Measurements from ENCODE around the gene ATAD3A. TPM values are rescaled to one million over a fixed set of nuclear protein-coding genes. Genes with fewer than 3 reads are reported as not detected.
"Not testable (repeated sequence)": the region's sequence is repeated elsewhere in the genome, so short reads cannot be mapped to it uniquely, and the experiment has no call there.

Gene ATAD3A
- total RNA-seq, 2 experiments from 2014 or later, result 45.7 to 46.7 TPM

- no peak for DNase-seq
- POLR2A ChIA-PET, result no interaction called here
- no peaks in the 10 kb centered on the region for H3K9me3 Mint-ChIP-seq
- H3K4me3 Mint-ChIP-seq, result no peak overlapping the region
- no peaks in the 10 kb centered on the region for H3K4me1 Mint-ChIP-seq (ENCODE audit: low read depth)
- H3K36me3 Mint-ChIP-seq, result peaks cover 4% of the 10 kb centered on the region
- no peaks in the 10 kb centered on the region for H3K27me3 Mint-ChIP-seq
- no peak overlapping the region for H3K27ac Mint-ChIP-seq
- intact Hi-C loops (cut with micrococcal nuclease), result no loop called here
- CTCF ChIA-PET, result no interaction called here
These were observed 36.6 kb downstream of the ATAD3A start for GRCh38 chr1:1548591-1548990.

- Mint-ChIP-seq H3K4me1 (ENCODE audit: low read depth) (no peaks in the 10 kb centered on the region), H3K36me3 (peaks cover 4% of the 10 kb centered on the region), H3K4me3 (no peak overlapping the region), H3K9me3 (no peaks in the 10 kb centered on the region), H3K27me3 (no peaks in the 10 kb centered on the region), H3K27ac (no peak overlapping the region)
- DNase-seq, result no peak
- intact Hi-C loops (cut with micrococcal nuclease), result no loop called here
- CTCF ChIA-PET, result no interaction called here
- POLR2A ChIA-PET, result no interaction called here
These were observed 38.1 kb downstream of the ATAD3A start for GRCh38 chr1:1550087-1550486.

DNA sequence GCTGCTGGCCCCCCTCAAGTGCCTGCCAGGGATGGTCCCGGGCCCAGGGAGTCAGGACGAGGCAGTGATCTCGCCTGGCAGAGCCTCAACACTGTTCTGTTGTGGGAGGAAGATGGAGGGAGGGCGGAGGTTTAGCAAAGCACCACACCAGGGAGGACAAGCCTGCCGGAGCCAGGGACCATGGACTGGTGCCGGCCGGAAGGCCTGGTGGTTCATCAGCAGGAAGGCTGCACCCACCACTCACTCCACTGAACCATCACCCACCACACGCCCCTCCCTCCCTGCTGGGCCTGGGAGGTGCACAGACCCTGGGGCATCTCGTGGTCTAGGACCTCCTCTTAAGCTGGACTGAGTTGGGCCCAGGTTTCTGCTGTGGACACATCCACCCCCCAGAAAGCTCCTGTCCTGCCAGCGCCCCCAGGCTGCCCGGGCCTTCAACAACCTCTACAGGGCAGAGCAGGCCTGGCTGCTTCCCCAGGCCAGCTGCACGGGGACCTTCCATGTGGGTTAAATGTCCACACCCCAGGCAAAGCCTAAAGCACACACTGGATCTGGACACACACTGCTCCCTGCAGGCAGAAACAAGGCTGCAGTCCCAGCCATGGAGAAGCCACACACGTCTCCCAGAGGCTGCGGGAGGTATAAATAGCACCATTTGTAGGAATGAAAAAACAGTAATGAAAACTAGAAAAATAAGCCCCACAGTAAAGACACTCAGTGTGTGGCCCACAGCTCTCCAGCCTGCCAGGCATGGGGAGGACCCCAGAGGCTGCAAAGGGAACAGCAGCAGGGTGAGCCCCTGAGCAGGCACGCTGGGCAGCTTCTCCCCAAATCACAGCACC, 38.9 kb downstream of the ATAD3A start:
- Mint-ChIP-seq H3K9me3 (no peaks in the 10 kb centered on the region), H3K4me1 (ENCODE audit: low read depth) (no peaks in the 10 kb centered on the region), H3K27me3 (no peaks in the 10 kb centered on the region), H3K4me3 (no peak overlapping the region), H3K27ac (no peak overlapping the region), H3K36me3 (peaks cover 4% of the 10 kb centered on the region)
- no peak for DNase-seq
- CTCF ChIA-PET, result no interaction called here
- intact Hi-C loops (cut with micrococcal nuclease), result no loop called here
- POLR2A ChIA-PET, result no interaction called here

DNA sequence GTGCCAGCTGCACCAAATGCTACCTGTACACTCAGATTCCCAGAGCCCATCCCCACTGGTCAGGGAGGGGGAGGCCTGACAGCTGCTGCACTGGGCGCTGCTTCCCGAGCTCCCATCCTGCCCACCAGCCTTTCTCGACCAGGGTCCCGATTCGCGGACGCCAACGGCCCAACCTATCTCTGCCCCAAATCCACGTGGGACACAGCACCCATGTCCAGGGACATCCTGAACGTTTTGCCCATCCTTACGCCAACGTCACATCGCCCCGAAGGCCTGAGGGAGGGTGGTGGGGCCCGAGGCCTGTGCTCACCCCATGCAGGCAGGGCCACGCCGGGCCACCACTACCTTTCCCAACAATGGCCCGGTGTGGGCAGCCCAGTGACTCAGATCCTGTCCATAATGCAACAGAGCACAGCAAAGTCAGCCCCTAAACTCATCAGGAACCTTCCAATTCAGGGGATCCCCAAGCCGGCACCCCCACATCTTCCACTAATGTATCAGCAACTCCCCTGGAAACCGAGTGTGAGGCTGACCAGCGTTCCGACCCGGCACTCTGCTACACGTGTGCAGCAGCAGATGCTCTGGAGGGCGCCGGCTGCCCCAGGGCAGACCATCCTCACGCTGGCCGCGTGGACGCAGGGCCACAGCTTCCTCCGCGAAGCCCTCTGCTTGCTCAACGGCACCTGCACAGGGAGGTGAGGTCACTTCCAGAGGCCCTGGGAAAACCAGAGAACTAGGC, 39.7 kb downstream of the ATAD3A start:
- Mint-ChIP-seq H3K9me3 (no peaks in the 10 kb centered on the region), H3K4me1 (ENCODE audit: low read depth) (no peaks in the 10 kb centered on the region), H3K4me3 (no peak overlapping the region), H3K36me3 (peaks cover 4% of the 10 kb centered on the region), H3K27ac (no peak overlapping the region), H3K27me3 (no peaks in the 10 kb centered on the region)
- intact Hi-C loops (cut with micrococcal nuclease), result no loop called here
- ChIA-PET CTCF (no interaction called here), POLR2A (no interaction called here)
- DNase-seq, result no peak

DNA sequence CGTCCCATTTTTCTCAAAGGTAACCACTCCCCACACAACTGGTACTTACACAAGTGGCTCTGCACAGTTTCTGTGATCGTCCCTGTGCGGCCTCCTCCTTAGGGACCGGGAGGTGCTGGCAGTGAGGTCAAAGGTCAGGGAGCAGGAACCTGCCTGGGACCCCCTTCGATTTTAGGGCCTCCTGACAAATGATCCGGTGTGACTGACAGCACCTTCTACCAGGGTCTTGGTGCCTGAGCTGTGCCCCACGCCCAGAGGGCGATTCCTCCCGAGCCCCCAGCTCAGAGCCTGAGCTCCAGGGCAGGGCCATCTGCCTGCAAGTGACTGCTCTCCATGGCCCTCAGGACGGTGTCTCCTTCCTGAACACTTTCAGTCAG, 40.3 kb downstream of the ATAD3A start:
- H3K4me1 Mint-ChIP-seq (ENCODE audit: low read depth), result no peaks in the 10 kb centered on the region
- no peaks in the 10 kb centered on the region for H3K9me3 Mint-ChIP-seq
- ChIA-PET POLR2A (interaction anchor here (0.5 kb wide), 1 partner anchor 9 kb away, joined by 4 read pairs; no protein-coding TSS in a partner anchor), CTCF (no interaction called here)
- no peak overlapping the region for H3K4me3 Mint-ChIP-seq
- peaks cover 4% of the 10 kb centered on the region for H3K36me3 Mint-ChIP-seq
- H3K27ac Mint-ChIP-seq, result no peak overlapping the region
- no peak for DNase-seq
- intact Hi-C loops (cut with micrococcal nuclease), result no loop called here
- no peaks in the 10 kb centered on the region for H3K27me3 Mint-ChIP-seq

DNA sequence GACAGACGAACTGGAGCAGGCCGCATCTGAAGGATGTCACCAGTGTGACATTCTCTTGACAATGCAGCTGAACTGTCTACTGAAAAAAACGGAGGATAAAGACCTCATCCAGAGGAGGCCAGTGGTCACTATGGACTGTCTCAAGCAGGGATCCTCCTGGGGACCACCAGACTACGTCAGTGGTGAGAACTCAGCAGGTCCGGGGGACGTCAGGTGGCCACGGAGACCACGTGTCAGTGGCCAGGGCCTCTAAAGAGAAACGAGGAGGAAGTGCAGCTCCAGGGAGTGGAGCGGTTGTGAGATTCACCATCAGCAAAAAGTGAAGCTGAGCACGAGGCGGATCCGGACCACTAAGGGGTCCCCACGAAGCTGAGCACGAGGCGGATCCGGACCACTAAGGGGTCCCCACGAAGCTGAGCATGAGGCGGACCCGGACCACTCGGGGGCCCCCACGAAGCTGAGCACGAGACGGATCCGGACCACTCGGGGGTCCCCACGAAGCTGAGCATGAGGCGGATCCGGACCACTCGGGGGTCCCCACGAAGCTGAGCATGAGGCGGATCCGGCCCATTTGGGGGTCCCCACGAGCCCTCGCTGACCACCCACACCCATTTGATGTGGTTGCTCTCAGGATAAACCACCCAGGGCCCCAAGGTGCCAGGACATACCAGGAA, 42.0 kb downstream of the ATAD3A start:
- H3K36me3 Mint-ChIP-seq, result no peaks in the 10 kb centered on the region
- DNase-seq, result no peak
- H3K4me3 Mint-ChIP-seq, result no peak overlapping the region
- ChIA-PET POLR2A (interaction anchor here (0.6 kb wide), 1 partner anchor 8 kb away, joined by 4 read pairs; no protein-coding TSS in a partner anchor), CTCF (interaction anchor here (0.6 kb wide), 1 partner anchor 303 kb away, joined by 3 read pairs; no protein-coding TSS in a partner anchor)
- H3K4me1 Mint-ChIP-seq (ENCODE audit: low read depth), result no peaks in the 10 kb centered on the region
- H3K27ac Mint-ChIP-seq, result no peak overlapping the region
- H3K27me3 Mint-ChIP-seq, result no peaks in the 10 kb centered on the region
- H3K9me3 Mint-ChIP-seq, result no peaks in the 10 kb centered on the region
- intact Hi-C loops (cut with micrococcal nuclease), result no loop called here

DNA sequence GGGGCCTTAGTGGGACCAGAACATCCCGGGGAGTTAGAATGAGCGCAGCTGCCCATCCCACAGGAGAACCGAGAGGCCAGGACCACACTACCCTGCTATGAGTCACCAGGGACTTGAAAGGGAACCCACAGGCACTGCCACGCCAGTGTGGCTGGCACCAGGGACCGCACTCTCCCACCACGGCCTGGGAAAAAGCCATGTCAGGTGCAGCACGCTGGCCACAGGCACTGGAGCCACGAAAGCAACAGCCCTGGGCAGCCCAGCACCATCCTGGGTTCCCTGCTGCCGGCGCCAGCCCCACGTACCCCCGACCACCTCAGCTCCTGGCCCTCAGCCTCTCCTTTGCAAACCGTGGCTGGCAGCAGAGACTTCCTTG, 42.6 kb downstream of the ATAD3A start:
- intact Hi-C loops (cut with micrococcal nuclease), result no loop called here

GRCh38 chr1:1554926-1555915, 43.3 kb downstream of the ATAD3A start:
- intact Hi-C loops (cut with micrococcal nuclease), result no loop called here
- Mint-ChIP-seq H3K9me3 (no peaks in the 10 kb centered on the region), H3K4me3 (no peak overlapping the region), H3K36me3 (no peaks in the 10 kb centered on the region), H3K27ac (no peak overlapping the region), H3K4me1 (ENCODE audit: low read depth) (no peaks in the 10 kb centered on the region), H3K27me3 (no peaks in the 10 kb centered on the region)
- POLR2A ChIA-PET, result no interaction called here
- CTCF ChIA-PET, result interaction anchor here (0.6 kb wide), 1 partner anchor 304 kb away, joined by 3 read pairs; no protein-coding TSS in a partner anchor
- DNase-seq, result no peak

More for the DNA sequence above, 42.6 kb downstream of the ATAD3A start:
- ChIA-PET CTCF (interaction anchor here (0.6 kb wide), 1 partner anchor 304 kb away, joined by 3 read pairs; no protein-coding TSS in a partner anchor), POLR2A (no interaction called here)
- H3K27me3 Mint-ChIP-seq, result no peaks in the 10 kb centered on the region
- H3K27ac Mint-ChIP-seq, result no peak overlapping the region
- H3K4me1 Mint-ChIP-seq (ENCODE audit: low read depth), result no peaks in the 10 kb centered on the region
- no peak for DNase-seq
- H3K9me3 Mint-ChIP-seq, result no peaks in the 10 kb centered on the region
- H3K36me3 Mint-ChIP-seq, result no peaks in the 10 kb centered on the region
- H3K4me3 Mint-ChIP-seq, result no peak overlapping the region

GRCh38 chr1:1556505-1556904, 44.5 kb downstream of the ATAD3A start:
- Mint-ChIP-seq H3K9me3 (no peaks in the 10 kb centered on the region), H3K4me1 (ENCODE audit: low read depth) (no peaks in the 10 kb centered on the region), H3K4me3 (no peak overlapping the region), H3K27me3 (no peaks in the 10 kb centered on the region), H3K27ac (no peak overlapping the region), H3K36me3 (peaks cover 4% of the 10 kb centered on the region)
- no peak for DNase-seq
- intact Hi-C loops (cut with micrococcal nuclease), result no loop called here
- POLR2A ChIA-PET, result interaction anchor here (1.4 kb wide), 1 partner anchor 15 kb away, joined by 5 read pairs; no protein-coding TSS in a partner anchor
- CTCF ChIA-PET, result no interaction called here

DNA sequence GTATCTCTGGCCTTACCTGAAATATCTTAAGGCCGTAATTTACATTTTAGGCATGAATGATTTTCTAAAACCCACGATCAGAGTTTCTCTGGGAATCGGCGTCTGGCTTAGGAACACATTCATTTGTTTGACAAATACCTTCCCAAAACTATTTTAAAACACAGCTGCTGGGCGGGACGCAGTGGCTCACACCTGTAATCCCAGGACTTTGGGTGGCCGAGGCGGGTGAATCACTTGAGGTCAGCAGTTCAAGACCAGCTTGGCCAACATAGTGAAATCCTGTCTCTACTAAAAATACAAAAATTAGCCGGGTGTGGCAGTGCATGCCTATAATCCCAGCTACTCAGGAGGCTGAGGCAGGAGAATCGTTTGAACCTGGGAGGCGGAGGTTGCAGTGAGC, 45.0 kb downstream of the ATAD3A start:
- H3K27ac Mint-ChIP-seq; H3K36me3 Mint-ChIP-seq; H3K9me3 Mint-ChIP-seq; intact Hi-C loops (cut with micrococcal nuclease); H3K4me1 Mint-ChIP-seq (ENCODE audit: low read depth); DNase-seq; H3K4me3 Mint-ChIP-seq; H3K27me3 Mint-ChIP-seq: not testable (repeated sequence)
- ChIA-PET POLR2A (interaction anchor here (1.4 kb wide), 1 partner anchor 14 kb away, joined by 5 read pairs; no protein-coding TSS in a partner anchor), CTCF (interaction anchor here (0.8 kb wide), 1 partner anchor 57 kb away, joined by 6 read pairs; no protein-coding TSS in a partner anchor)

DNA sequence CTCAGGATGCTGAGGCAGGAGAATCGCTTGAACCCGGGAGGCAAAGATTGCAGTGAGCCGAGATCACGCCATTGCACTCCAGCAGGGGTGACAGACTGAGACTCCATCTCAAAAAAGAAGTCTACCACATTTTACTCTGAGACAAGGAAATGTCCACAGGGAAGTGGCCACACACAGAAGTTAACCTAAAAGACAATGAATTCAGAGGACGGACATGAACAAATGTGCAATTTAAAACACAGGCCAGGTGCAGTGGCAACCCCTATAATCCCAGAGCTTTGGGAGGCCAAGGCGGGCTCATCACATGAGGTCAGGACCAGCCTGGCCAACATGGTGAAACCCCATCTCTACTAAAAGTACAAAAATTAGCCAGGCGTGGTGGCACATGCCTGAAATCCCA, 45.7 kb downstream of the ATAD3A start:
- intact Hi-C loops (cut with micrococcal nuclease); H3K4me1 Mint-ChIP-seq (ENCODE audit: low read depth); H3K27ac Mint-ChIP-seq; DNase-seq; H3K27me3 Mint-ChIP-seq; H3K4me3 Mint-ChIP-seq; H3K9me3 Mint-ChIP-seq: not testable (repeated sequence)
- ChIA-PET POLR2A (interaction anchor here (1.4 kb wide), 1 partner anchor 14 kb away, joined by 5 read pairs; no protein-coding TSS in a partner anchor), CTCF (interaction anchor here (0.7 to 0.8 kb wide), 3 partner anchors 14 to 56 kb away, joined by 3 to 6 read pairs (median 5); no protein-coding TSS in a partner anchor)
- peaks cover 11% of the 10 kb centered on the region for H3K36me3 Mint-ChIP-seq

Measured in activated CD4-positive, alpha-beta memory T cell treated with anti-CD3 and anti-CD28 coated beads for 36 hours (primary cell).